Pulmonary artery endothelial cell (primary cell): ENCODE measurements around the gene TTLL8. TPM values are rescaled to one million over a fixed set of nuclear protein-coding genes. Genes with fewer than 3 reads are reported as not detected.
"Not testable (repeated sequence)": the region's sequence is repeated elsewhere in the genome, so short reads cannot be mapped to it uniquely, and the experiment has no call there.

Experiments used
- DNase-seq: peaks from one replicate; pipeline ENCODE4 v3.0.0-alpha.2; 2011; ENCODE audit warnings: low read depth, low spot score
- total RNA-seq: library from RNA; depleted of rRNA; stranded (reverse); fragments of >200 nt; gene quantifications from 2 replicates; pipeline ENCODE4 v1.2.3, GENCODE V29; 2014

Gene TTLL8
- total RNA-seq, result not detected in 2 replicates

DNA sequence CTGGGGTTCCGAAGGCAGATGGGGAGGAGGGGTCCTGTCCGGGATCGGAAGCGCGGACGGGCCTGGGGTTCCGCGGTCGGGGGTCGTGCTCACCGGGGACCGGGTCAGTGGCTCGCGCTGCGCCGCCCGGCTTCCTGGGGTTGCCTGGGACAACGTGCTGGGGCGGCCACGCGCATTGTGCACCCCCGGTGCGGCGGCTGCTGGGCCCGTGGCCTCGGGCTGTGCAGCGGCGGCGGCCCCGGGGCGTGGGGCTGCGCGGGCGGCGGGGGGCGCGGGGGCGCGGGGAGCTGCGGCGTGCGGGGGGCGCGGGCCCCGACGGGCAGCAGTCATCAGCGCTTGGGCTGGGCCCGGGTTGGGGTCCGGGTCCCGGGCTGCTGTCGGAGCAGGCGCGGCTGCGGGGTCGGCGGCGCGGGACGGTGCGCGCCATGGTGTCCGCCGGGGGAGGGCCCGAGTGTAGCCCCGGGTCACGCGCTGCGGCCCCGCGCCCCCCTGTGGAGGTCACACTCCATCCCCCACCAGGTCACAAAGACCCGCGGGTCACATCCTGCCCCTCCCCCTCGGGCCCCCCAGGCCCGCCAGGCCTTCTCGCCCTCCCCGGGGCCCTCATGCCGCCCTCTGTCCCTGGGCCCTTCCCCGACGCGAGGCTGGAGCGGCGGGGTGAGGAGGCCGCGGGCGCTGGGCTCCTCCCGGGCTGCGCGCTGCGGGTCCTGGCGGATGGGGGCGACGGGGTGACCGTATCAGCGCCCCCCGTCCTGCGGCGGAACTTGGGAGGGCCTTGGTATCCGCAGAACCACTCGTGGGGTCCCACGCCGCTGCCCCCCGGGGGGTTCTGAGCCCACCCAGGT lies at the start of gene TTLL8:
TSS of gene TTLL8 (minus strand) at position 238 of the 845 bp plus-strand sequence.
- DNase-seq, result no peak

DNA sequence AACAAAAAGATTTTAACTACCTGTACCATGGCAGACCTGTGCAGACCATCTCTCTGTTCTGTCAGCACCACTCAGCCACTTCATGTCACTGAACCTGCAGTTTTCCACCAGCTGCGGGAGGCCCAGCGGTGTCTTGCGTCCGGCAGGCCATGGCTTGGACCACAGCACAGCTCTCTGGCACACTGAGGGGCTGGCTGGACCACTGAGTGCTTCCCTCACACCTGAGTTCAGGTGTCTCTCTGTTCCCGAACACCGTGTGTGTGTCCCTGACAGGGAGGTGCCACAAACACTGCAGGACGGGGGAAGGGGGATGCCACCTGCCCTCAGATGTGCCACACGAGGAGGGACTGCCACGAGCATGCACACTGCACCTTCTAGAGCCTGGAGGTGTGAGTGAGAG lies 49.4 kb upstream of the TTLL8 start:
- no peak for DNase-seq

DNA sequence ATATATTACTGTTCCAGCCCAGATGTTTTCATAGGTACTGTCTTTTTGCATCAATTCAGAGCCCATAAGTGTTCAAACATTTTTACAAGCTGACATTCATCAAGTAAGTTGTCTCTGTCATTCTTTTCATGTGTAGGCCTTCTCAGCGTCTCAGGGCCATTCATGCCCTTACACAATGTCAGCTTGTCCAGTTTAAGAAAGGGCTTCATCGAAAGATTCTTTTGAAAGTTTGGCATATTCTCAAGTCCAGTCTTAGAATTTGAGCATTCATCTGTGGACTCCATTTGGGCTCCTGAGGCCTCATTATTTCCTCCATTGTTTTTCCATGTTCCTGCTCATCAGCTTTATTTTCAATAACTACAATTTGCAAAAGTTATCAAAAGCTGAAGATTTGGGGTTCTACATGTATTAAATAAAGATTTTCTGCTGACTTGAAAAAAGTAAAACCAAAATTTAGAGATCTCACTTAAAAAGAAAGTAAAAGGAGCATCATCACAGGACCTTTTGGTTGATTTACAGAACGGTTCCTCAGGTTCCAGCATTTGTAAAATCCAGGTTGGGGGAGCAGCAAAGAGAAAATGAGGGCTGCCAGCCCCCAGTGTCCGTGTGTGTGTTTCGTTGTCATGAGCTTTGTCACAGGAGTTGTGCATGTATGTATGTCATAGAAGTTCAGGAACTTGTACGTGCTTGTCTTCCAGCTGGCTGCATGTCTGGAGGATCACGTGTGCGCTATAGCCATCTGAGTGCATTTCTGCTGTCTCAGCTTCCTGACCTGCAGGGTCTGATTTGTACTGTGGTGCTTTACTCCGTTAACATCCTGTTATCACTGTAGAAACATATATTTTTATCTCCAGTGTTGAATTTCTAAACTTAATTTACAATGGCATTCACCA lies 47.4 kb upstream of the TTLL8 start:
- DNase-seq, result no peak

DNA sequence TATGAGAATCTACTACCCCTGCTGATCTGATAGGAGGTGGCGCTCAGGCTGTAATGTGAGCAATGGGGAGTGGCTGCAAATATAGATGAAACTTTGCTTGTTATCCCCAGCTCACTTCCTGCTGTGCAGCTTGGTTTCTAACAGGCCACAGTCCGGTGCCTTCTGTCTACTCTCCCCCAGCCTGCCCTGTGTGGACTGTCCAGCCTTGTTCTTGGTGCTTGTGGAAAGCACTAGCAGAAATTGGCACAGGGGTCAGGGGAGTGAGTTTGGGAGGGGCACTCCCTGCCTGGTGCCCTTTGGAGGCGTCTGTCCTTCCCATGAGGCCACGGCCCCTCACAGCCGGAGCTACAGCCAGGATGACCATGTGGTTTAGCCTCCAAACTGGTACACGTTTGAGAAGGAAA lies 46.0 kb upstream of the TTLL8 start:
- DNase-seq, result no peak

DNA sequence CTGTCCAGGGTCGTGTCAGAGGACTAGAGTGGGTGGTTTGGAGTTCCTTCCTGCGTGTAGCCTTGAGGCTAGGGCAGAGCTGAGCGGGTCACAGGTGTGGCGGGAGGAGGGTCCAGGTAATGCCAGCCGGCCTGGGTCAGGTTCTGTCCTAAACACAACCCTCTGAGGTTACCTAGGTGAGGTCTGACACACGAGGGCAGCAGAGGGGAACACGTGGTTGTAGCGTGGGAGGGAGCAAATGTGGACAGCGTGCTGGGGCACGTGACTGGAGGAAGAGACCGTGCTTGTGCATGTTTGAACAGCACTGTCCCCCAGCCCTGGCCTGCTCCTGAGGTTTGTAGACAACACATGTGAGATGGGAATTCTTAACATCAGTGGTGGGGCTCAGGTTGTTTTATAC lies 44.8 kb upstream of the TTLL8 start:
- no peak for DNase-seq

DNA sequence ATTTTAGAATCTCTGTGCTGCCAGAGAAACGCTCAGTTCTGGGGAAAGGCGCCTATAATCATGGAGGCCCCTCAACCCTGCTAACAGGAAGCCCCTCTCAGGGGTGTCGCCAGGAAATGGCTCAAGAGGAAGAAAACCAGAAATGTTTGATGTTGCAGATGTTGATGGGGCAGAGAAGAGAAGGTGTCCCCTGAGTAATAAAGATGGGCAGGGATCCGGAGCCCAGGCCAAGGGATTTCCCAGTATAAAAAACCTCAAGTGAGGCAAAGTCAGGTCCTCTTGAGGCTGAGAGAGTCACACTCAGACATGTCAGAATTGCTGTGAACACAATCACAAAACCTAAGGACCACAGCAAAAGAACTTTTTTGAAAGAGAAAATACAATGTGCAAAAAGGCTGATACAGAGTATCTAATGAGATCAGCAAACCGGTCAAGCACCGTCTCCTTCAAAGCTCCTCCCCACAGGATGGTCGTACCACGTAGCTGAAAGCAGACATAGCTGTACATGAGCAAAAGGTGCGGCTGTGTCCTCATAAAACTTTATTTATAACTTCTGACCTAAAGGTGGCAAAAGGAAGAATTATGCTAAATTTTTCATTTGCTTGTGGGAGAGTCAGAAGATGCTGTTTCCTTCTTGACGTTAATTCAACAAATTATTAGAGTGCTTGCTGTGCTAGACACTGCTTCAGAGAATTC lies 43.9 kb upstream of the TTLL8 start:
- DNase-seq, result no peak

DNA sequence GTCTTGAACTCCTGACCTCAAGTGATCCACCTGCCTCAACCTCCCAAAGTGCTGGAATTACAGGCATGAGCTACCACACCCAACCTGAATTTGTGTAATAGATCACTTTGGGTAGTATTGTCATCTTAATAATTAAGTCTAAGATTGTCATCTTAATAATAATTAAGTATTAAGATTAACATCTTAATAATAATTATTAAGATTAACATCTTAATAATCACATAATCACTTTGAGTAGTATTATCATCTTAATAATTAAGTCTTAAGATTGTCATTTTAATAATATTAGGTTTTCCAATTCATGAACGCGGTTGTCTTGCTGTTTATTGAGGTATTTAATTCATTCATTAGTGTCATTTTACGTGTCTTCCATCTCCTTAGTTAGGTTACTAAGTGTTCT lies 40.0 kb upstream of the TTLL8 start:
- no peak for DNase-seq

DNA sequence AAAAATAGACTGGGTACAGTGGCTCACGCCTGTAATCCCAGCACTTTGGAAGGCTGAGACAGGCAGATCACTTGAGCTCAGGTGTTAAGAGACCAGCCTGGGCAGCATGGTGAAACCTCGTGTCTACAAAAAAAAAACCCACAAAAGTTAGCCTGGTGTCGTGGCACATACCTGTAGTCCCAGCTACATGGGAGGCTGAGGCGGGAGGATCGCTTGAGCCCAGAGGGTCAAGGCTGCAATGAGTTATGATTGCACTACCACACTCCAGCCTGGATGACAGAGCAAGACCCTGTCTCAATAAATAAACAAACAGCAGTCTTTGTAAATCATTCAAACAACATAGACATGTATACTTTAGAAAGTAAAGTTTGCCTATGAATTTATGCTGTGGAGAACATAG lies 34.2 kb upstream of the TTLL8 start:
- no peak for DNase-seq

DNA sequence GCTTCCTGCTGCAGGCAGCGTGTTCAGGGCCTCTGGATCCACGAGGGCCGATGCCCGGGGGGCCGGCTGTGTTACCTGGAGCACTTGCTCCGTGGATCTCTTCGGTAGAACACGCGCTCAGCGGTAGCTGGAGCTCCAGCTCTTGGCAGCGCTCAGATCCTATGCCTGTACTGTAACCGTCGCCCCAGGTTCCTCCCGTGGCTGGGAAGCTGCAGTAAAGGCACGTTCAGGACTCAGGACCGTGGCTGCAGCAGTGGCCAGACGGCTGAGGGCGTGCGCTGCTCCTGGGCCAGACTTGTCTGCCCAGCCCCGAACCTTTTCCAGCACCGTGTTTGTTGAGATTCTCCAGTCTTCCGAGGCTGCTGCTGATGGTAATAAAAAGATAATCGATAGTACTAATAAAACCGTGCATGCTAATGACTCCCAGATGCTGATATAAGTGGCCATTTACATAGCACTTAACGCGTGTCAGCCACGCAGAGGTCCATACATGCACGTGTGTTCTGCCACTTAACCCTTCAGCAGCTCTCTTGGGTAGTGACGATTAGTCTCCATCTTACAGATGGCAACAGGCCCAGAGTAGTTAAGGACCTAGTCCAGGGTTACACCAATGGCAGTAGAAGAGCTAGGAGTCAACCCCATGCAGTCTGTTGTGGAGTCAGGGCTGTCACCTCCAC lies 33.1 kb upstream of the TTLL8 start:
- DNase-seq, result no peak

DNA sequence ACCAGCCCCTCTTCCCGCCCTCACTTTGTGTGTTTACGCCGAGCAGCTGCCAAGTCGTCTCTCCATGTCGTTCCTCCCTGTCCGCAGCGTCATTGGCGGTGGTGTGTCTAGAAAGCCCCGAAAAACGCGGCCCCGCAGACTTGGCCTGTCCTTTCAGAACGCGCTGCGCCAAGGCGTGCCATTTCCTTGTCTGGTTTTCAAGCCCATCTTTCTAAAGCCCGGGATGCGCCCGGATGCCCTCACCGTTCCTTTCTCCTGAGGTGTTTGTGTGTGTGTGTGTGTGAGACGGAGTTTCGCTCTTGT lies 32.3 kb upstream of the TTLL8 start:
- DNase-seq, result no peak

DNA sequence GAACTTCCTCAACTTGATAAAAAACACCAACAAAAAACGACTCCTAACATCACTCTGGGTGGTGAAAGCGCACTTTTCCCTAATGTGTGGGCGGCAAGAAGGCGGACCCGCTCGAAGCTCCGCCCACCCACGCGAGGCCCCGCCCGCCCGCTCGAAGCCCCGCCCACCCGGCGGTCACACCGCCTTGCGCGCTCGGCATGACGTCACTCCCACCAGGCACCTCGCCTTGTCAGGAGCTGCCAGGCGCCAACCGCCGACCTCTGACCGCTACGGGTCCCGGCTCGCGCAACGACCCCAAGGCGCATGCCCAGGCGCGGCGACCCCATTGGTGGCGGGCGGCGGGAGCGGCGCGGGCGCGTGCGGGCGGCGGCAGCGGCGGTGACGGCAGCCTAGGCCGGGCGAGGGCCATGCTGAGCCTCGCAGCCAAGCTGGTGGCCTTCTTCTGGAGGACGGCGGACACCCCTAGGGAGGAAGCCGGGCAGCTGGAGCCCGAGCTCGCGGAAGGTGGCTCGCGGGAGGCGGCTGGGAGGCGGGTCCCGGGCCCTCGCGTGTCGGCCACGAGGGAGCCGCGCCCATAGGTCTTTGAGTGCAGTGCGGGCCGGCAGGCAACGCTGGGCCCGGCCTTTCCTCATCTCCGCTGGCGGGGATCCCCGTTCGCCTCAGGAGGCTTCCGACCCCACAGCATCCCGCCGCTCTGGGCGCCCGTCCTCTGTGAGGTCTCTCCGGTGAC lies 31.7 kb upstream of the TTLL8 start, which contains the start of gene MOV10L1:
TSS of gene MOV10L1 (plus strand) at position 325 of the 730 bp plus-strand sequence. CDS start at position 408, 83 bp downstream.
- no peak for DNase-seq

DNA sequence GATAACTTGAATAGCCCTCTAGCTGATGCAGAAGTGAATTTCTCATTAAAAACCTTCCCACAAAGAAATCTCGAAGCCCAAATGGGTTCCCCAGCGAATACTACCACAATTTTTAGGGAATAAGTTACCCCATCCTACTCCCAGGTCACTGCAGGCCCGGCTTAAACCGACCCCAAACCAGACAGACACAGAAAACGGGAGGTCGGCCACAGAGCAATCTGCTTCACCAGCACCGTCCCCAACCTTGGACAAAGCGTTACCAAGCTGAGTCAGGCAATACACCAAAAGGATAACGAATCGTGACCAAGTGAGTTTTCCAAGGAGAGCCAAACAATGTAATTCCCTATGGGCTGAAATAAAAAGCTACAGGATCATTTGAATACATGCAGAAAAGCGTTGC lies 31.1 kb upstream of the TTLL8 start:
- DNase-seq, result no peak

DNA sequence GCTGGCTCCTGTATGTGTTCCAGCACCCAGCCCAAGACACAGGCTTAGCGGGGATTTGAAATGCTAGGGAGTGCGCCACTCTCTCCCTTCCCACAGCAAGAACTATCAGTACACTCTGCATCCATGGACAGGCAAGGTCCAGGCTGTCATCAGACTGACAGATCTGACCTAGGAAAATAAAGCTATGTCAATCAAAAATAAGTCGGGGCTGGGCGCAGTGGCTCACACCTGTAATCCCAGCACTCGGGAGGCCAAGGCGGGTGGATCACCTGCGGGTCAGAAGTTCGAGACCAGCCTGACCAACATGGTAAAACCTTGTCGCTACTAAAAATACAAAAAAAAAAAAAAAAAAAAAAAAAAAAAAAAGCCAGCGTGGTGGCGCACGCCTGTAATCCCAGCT lies 30.0 kb upstream of the TTLL8 start:
- no peak for DNase-seq

DNA sequence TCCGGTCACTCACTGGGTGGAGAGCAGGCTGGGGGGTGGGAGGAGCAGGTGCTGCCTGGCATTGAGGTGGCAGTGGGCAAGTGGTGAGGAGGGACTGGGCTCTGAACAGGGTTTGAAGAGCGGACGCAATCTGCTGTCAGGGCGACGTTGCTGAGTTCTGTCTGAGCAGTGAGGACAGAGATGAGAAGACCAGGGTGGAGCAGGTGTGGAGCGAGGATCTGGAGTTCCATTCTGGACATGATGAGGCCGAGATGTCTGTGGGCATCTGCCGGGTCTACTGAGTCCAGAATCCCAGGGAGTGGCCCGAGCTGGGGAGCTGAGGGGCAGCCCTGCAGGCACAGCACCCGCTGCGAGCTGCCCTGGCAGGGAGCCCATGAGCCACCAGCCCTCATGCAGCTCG lies 29.5 kb upstream of the TTLL8 start:
- DNase-seq, result no peak

DNA sequence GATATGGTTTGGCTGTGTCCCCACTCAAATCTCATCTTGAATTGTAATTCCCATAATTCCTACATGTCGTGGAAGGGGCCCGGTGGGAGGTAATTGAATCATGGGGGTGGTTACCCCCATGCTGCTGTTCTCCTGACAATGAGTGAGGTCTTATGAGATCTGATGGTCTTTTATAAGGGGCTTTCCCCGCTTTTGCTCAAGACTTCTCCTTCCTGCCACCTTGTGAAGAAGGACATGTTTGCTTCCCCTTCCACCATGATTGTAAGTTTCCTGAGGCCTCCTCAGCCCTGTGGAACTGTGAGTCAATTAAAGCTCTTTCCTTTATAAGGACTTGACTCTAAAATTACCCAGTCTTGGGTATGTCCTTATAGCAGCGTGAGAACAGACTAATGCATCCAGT lies 28.9 kb upstream of the TTLL8 start:
- not testable (repeated sequence) for DNase-seq

DNA sequence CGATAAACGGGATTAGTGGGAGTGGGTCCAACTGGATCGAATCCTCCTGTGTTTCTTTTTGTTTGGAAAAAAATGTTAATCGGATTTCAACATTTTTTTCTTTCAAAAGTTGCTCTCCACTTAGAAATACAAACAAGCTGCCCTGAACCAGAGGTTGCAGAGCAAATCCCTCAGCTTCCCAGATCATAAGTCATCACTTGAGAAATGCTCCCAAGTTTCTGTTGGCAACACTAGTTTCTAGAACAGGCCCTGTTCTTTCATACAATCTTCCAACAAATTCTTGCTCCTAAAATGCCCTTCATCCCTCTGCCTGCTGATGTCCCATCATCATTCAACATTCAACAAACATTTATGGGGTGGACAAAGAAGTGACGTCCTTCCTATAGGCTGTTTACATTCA lies 28.4 kb upstream of the TTLL8 start:
- DNase-seq, result no peak

DNA sequence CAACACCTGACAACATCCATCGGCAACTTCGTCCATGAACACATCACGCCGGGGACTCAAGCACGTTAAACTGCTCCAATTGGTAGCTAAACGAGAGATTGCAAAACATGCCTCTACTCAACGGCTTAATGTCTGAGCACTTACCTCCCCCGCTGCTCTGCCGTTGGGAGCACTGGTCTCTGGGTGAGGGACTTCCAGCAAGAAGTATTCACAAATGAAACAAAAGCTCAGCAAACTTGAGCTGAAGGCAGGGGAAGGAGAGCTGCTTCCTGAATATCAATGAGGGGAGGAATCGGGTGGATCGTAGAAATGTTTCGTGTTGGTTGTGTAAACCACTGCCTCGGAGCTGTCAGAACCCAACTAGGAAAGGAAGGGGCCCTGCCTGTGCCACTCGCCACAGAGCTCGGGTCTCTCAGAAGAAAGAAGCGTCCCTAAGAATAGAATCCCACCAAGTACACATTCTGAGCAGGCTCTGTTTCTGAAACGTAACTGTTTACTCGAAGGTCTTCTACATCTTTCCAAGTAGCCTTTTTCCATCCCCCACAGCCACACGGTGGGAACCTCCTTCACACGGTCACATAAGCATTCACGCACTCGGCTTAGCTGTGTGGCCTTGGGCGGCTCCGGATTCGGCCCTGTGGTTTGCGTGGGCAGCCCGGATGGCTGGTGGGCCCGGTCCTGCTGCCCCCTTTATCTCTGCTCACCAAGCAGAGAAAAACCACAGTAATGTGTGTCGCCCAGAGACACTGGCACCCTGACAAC lies 27.3 kb upstream of the TTLL8 start, which contains the start of gene MLC1:
TSS of gene MLC1 (minus strand) at position 216 of the 762 bp plus-strand sequence. CDS start 524 bp downstream, outside the sequence.
- DNase-seq, result no peak

DNA sequence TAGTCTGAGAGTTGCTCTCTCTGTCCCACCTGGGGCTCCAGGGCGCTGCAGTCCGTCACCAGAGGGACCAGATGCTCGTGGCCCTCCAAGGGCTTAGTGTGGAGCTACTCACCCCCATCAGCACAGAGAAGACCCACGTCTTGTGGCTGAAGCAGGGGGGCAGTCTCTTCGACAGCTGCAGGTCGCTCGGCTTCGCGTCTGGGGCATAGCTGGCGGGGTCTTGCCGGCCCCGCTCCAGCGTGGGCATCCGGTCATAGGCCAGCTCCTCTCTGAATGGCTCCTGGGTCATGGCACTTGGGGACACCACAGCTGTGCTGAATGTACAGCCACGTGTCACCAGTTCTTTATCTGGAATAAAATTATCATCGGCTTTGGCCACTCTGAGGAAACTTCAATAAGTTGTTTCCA lies 26.5 kb upstream of the TTLL8 start:
- no peak for DNase-seq

DNA sequence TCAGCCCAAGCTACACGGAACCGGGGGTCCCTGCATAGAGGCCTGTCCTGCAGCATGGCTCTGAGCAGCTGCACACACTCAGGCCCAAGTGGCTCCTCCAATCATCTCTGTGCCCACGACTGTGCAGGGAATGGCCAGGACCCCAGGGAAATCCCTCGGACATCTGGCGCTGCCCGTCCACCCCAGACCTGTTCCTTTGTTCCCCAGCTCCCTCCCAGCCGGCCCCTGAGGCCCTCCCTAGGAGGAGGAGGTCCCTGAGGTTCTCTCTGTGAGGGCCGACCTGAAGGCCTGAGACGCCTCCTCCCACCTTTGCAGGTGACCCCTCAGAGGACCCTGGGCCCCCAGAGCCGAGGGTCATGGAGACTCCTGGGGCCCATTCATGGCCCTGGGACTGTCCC lies 26.0 kb upstream of the TTLL8 start:
- no peak for DNase-seq
